A549 (cell line): ENCODE results near the gene MARK1.

Source experiments
- BHLHE40 ChIP-seq: IDR thresholded peaks from 2 replicates; pipeline ENCODE4 v1.6.1; 2012; ENCODE audit warnings: low read depth, low read length, inconsistent platforms
- HOXA7 ChIP-seq: fragments of 250-450 bp; sonication (Bioruptor Pico); IDR thresholded peaks from 2 replicates; pipeline ENCODE4 v1.5.0; 2020; ENCODE audit warnings: mild to moderate bottlenecking, moderate library complexity
- KDM5A ChIP-seq: fragments of 200-600 bp; sonication (generic); IDR thresholded peaks from 2 replicates; pipeline ENCODE4 v1.6.1; 2016; ENCODE audit warnings: antibody characterized with exemption, mild to moderate bottlenecking
- TF ChIP-seq, protein P1 (sequence below): fragments of >200 bp; sonication (Bioruptor Twin); formaldehyde crosslinking; IDR thresholded peaks from 3 replicates; pipeline ENCODE4 v1.5.1; 2016

GRCh38 chr1:220711056-220711809, 183.3 kb downstream of the MARK1 start:
- TF ChIP-seq, protein P1, sequence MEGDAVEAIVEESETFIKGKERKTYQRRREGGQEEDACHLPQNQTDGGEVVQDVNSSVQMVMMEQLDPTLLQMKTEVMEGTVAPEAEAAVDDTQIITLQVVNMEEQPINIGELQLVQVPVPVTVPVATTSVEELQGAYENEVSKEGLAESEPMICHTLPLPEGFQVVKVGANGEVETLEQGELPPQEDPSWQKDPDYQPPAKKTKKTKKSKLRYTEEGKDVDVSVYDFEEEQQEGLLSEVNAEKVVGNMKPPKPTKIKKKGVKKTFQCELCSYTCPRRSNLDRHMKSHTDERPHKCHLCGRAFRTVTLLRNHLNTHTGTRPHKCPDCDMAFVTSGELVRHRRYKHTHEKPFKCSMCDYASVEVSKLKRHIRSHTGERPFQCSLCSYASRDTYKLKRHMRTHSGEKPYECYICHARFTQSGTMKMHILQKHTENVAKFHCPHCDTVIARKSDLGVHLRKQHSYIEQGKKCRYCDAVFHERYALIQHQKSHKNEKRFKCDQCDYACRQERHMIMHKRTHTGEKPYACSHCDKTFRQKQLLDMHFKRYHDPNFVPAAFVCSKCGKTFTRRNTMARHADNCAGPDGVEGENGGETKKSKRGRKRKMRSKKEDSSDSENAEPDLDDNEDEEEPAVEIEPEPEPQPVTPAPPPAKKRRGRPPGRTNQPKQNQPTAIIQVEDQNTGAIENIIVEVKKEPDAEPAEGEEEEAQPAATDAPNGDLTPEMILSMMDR, result no peak
- TF ChIP-seq HOXA7 (no peak), KDM5A (no peak), BHLHE40 (no peak)
